SJCRH30 (cell line): ENCODE results near the gene CDK19. TPM values are rescaled to one million over a fixed set of nuclear protein-coding genes. Genes with fewer than 3 reads are reported as not detected.
"Not testable (repeated sequence)": the region's sequence is repeated elsewhere in the genome, so short reads cannot be mapped to it uniquely, and the experiment has no call there.

Experiments used
- DNase-seq, 2 experiments: peaks; one replicate each; pipeline ENCODE4 v3.0.0-alpha.2; 2015 to 2020
- H3K27ac ChIP-seq: fragments of 250-450 bp; sonication (Bioruptor Pico); 2 replicates; pipeline ENCODE4 v1.5.1; 2020; ENCODE audit warnings: mild to moderate bottlenecking, moderate library complexity
- H3K27me3 ChIP-seq: fragments of 250-450 bp; sonication (Bioruptor Pico); 2 replicates; pipeline ENCODE4 v1.5.1; 2020; ENCODE audit warnings: mild to moderate bottlenecking, moderate library complexity
- H3K36me3 ChIP-seq: fragments of 250-450 bp; sonication (Bioruptor Pico); 2 replicates; pipeline ENCODE4 v1.5.1; 2020; ENCODE audit warnings: mild to moderate bottlenecking, moderate library complexity
- H3K4me1 ChIP-seq: fragments of 250-450 bp; sonication (Bioruptor Pico); 2 replicates; pipeline ENCODE4 v1.5.1; 2020; ENCODE audit warnings: mild to moderate bottlenecking, moderate library complexity
- H3K4me3 ChIP-seq: fragments of 250-450 bp; sonication (Bioruptor Pico); 2 replicates; pipeline ENCODE4 v1.5.1; 2020; ENCODE audit warnings: mild to moderate bottlenecking, moderate library complexity
- H3K9me3 ChIP-seq: fragments of 250-450 bp; sonication (Bioruptor Pico); replicated peaks from 2 replicates; pipeline ENCODE4 v1.5.1; 2020; ENCODE audit warnings: mild to moderate bottlenecking, moderate library complexity
- total RNA-seq: library from RNA; depleted of rRNA; stranded (reverse); fragments of >200 nt; shearing (Covaris generic); gene quantifications from 2 replicates; pipeline ENCODE4 v1.2.3, GENCODE V29; 2014

CDK19 gene
- total RNA-seq, 1 experiment from 2014 or later = 22.2 TPM

- Histone ChIP-seq H3K27ac (no peak overlapping the region), H3K9me3 (no peaks in the 10 kb centered on the region), H3K27me3 (no peaks in the 10 kb centered on the region), H3K36me3 (no peaks in the 10 kb centered on the region), H3K4me3 (no peak overlapping the region), H3K4me1 (no peaks in the 10 kb centered on the region)
- no peak for DNase-seq
These were observed 11.2 kb upstream of the CDK19 start for GRCh38 chr6:110826236-110827129.

- Histone ChIP-seq H3K27ac (no peak overlapping the region), H3K27me3 (no peaks in the 10 kb centered on the region), H3K4me1 (no peaks in the 10 kb centered on the region), H3K9me3 (no peaks in the 10 kb centered on the region), H3K36me3 (no peaks in the 10 kb centered on the region), H3K4me3 (no peak overlapping the region)
- no peak for DNase-seq
These were observed 7.9 kb upstream of the CDK19 start for GRCh38 chr6:110823146-110823545.

- no peaks in the 10 kb centered on the region for H3K4me1 ChIP-seq
- H3K27me3 ChIP-seq = no peaks in the 10 kb centered on the region
- H3K27ac ChIP-seq = no peak overlapping the region
- no peaks in the 10 kb centered on the region for H3K36me3 ChIP-seq
- no peaks in the 10 kb centered on the region for H3K9me3 ChIP-seq
- H3K4me3 ChIP-seq = no peak overlapping the region
- no peak for DNase-seq
These were observed 7.0 kb upstream of the CDK19 start for GRCh38 chr6:110822249-110822648.

DNA sequence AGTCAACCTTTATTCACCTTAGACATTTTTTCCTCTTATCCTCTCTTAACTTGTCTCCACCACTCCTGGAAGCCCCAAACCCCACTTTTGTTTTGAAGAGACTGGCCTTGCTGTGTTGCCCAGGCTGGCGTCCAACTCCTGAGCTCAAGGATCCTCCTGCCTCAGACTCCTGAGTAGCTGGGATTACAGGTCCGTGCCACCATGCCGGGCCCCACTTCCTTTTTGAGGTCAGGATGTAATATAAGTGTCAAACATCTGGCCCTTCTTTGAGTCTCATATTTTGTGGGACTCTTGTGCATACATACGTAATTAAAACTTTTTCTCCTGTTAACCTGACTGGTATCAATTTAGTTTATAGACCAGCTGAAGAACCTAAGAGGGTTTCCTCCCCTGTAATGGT lies 1.4 kb upstream of the CDK19 start:
- Histone ChIP-seq H3K27me3 (no peaks in the 10 kb centered on the region), H3K36me3 (no peaks in the 10 kb centered on the region), H3K27ac (peak overlapping the region; percentile 83), H3K4me3 (peak overlapping the region; percentile 84), H3K4me1 (peaks cover 9% of the 10 kb centered on the region), H3K9me3 (no peaks in the 10 kb centered on the region)
- DNase-seq = peak; percentile 6 to 27

- Histone ChIP-seq H3K9me3 (no peaks in the 10 kb centered on the region), H3K27me3 (no peaks in the 10 kb centered on the region), H3K36me3 (no peaks in the 10 kb centered on the region), H3K4me1 (peaks cover 9% of the 10 kb centered on the region), H3K27ac (peak overlapping the region; percentile 83), H3K4me3 (peak overlapping the region; percentile 84)
- no peak for DNase-seq
These were observed 256 bp downstream of the CDK19 start for GRCh38 chr6:110815015-110815410.

- Histone ChIP-seq H3K27me3 (no peaks in the 10 kb centered on the region), H3K4me1 (peaks cover 9% of the 10 kb centered on the region), H3K27ac (peak overlapping the region; percentile 83), H3K36me3 (no peaks in the 10 kb centered on the region), H3K9me3 (no peaks in the 10 kb centered on the region), H3K4me3 (peak overlapping the region; percentile 84)
- DNase-seq = peak; percentile 58 to 62
These were observed 911 bp downstream of the CDK19 start for GRCh38 chr6:110814102-110815014.

DNA sequence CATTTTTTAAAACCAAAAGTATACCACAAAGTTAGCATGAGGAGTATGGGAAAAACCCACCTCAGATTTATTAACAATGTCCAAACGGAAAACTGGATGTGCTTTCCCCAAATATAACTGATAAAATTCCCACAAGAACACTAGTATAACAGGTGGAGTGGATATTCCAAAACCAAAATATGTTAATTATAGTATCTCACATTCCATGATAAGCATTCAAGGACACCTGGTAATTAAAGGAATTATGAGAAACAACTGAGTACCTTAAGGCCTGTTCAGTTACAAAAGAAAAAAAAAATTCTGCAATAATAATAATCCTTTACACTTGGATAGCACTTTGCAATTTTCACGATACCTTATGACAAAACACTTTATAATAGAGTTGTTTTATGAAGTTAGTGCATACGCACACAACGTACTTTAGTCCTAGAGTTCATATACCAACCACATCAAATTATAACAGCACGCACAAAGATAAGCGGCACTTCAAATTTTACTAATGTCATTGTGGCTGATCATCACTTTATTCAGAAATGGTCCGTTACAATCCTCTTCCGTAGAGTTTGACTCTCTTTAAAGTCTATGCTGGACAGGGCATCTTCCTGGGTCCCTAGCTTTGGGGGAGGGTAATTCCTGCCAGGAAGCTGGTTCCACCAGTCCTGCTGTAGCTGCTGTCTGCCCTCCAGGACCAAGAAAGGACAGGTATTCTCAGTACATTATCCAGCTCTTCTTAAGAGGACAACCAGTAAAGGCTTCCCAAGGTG lies 1.7 kb downstream of the CDK19 start:
- peak; percentile 11 to 39 for DNase-seq
- no peaks in the 10 kb centered on the region for H3K27me3 ChIP-seq
- H3K4me1 ChIP-seq = peaks cover 9% of the 10 kb centered on the region
- H3K27ac ChIP-seq = peak overlapping the region; percentile 83
- no peaks in the 10 kb centered on the region for H3K9me3 ChIP-seq
- peak overlapping the region; percentile 84 for H3K4me3 ChIP-seq
- H3K36me3 ChIP-seq = no peaks in the 10 kb centered on the region

DNA sequence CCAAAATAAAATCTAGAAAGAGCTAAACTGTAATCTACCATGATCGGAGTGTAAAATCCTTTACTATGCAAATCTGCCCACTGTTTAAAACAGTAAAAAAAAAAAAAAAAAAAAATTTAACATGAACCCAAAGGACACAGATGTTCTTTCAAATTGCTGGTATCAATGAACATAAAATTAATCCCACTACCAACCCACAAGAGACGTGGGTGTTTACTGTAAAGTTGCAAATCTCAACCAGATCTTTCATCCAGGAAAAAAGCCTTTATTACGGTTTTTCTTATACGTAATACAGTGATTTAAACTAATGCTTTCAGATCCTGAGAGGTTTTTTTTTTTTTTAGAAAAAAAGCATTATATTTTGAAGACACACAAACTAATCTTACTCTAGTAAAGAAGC lies 2.5 kb downstream of the CDK19 start:
- H3K4me3 ChIP-seq = no peak overlapping the region
- peaks cover 4% of the 10 kb centered on the region; the same call in 1 of the 2 replicates for H3K36me3 ChIP-seq
- no peak for DNase-seq
- no peak overlapping the region for H3K27ac ChIP-seq
- H3K27me3 ChIP-seq = no peaks in the 10 kb centered on the region
- H3K9me3 ChIP-seq = no peaks in the 10 kb centered on the region
- H3K4me1 ChIP-seq = peaks cover 9% of the 10 kb centered on the region

DNA sequence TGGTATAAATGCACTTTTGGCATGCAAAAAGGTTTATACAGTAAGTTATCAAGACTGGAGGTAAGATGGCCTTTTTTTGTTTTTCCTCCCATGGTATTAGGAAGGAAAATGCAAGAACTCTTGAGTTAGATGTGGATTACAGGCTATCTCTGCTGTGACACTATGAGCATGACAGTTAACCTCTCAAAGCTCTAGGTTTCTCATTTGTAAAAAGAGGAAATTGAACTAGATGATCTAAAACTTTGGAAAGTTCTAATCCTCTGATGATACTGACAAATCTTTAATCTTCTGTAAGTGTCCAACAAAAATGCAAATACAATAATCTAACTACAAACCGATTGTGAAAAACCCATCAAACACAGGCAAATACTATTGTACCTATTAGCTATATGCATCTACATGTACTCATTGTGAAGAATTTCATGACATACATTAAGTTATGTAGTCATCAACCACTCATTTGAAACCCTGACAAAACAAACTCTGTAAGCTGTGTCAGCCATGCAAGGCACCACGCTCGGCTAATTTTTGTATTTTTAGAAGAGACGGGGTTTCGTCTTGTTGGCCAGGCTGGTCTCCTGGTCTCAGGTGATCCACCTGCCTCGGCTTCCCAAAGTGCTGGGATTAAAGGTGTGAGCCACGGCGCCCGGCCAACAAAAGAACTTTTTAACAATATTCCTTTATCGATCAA lies 4.2 kb downstream of the CDK19 start:
- peaks cover 4% of the 10 kb centered on the region; the same call in 1 of the 2 replicates for H3K36me3 ChIP-seq
- peaks cover 4% of the 10 kb centered on the region; the same call in 1 of the 2 replicates for H3K4me1 ChIP-seq
- no peak for DNase-seq
- H3K9me3 ChIP-seq = no peaks in the 10 kb centered on the region
- no peak overlapping the region for H3K4me3 ChIP-seq
- H3K27me3 ChIP-seq = no peaks in the 10 kb centered on the region
- no peak overlapping the region for H3K27ac ChIP-seq

DNA sequence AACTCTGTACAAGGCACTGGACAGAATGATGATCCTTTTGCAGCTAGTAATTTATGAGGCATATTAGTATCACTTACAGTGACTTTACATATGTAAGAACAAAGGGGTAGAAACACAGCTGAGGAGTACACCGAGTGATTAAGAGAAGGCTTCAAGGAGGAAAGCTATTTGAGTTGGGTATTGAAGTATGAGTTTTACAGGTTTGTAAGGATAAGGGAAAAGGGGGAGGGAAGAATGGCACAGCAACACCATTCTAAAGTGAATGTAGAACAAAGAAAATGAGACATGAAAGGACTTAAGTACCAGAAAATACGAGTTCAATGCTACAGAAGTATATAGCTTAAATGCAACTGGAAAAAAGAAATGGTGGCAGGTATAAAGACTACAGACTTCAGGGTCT lies 5.5 kb downstream of the CDK19 start:
- peaks cover 4% of the 10 kb centered on the region; the same call in 1 of the 2 replicates for H3K36me3 ChIP-seq
- peaks cover 4% of the 10 kb centered on the region; the same call in 1 of the 2 replicates for H3K4me1 ChIP-seq
- H3K4me3 ChIP-seq = no peak overlapping the region
- no peaks in the 10 kb centered on the region for H3K27me3 ChIP-seq
- DNase-seq = no peak
- no peak overlapping the region for H3K27ac ChIP-seq
- H3K9me3 ChIP-seq = no peaks in the 10 kb centered on the region

GRCh38 chr6:110802175-110802574 lies 13.1 kb downstream of the CDK19 start:
- H3K9me3 ChIP-seq, H3K27ac ChIP-seq, DNase-seq, H3K4me1 ChIP-seq, H3K36me3 ChIP-seq, H3K27me3 ChIP-seq, H3K4me3 ChIP-seq: not testable (repeated sequence)

GRCh38 chr6:110800839-110801196 lies 14.5 kb downstream of the CDK19 start:
- DNase-seq = no peak
- H3K4me3 ChIP-seq = no peak overlapping the region
- H3K36me3 ChIP-seq = no peaks in the 10 kb centered on the region
- no peaks in the 10 kb centered on the region for H3K4me1 ChIP-seq
- no peaks in the 10 kb centered on the region for H3K9me3 ChIP-seq
- no peak overlapping the region for H3K27ac ChIP-seq
- H3K27me3 ChIP-seq = no peaks in the 10 kb centered on the region

DNA sequence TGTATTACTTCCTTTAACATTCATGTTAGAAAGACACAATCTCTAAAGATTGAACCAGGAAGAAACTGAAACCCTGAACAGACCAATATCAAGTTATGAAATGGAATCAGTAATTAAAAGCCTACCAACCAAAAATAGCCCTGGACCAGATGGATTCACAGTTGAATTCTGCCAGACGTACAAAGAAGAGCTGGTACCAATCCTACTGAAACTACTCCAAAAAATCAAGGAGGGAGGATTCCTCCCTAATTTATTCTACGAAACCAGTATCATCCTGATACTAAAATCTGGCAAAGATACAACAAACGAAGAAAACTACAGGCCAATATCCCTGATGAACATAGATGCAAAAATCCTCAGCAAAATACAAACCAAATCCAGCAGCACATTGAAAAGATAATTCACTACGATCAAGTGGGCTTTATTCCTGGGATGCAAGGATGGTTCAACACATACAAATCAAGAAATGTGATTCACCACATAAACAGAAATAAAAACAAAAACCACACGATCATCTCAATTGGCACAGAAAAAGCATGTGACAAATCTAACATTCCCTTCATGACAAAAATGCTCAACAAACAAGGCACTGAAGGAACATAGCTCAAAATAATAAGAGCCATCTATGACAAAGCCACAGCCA lies 15.0 kb downstream of the CDK19 start:
- Histone ChIP-seq H3K4me3 (no peak overlapping the region), H3K9me3 (no peaks in the 10 kb centered on the region), H3K27ac (no peak overlapping the region), H3K36me3 (no peaks in the 10 kb centered on the region), H3K4me1 (no peaks in the 10 kb centered on the region), H3K27me3 (no peaks in the 10 kb centered on the region)
- no peak for DNase-seq

DNA sequence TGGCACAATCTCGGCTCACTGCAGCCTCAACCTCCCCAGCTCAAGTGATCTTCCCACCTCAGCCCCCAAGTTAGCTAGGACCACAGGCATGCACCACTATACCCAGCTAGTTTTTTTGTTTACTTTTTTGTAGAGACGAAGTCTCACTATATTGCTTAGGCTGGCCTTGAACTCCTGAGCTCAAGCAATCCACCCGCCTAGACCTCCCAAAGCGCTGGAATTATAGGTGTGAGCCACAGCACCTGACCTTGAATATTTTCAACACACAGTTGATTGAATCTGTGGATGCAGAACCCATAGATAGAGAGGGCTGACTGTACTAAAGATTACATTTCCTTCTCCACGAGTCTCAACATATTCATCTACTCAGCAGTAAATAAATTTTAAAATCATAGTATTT lies 15.6 kb downstream of the CDK19 start:
- H3K36me3 ChIP-seq = no peaks in the 10 kb centered on the region
- H3K9me3 ChIP-seq = no peaks in the 10 kb centered on the region
- H3K27me3 ChIP-seq = no peaks in the 10 kb centered on the region
- H3K4me3 ChIP-seq = no peak overlapping the region
- no peak overlapping the region for H3K27ac ChIP-seq
- H3K4me1 ChIP-seq = no peaks in the 10 kb centered on the region
- DNase-seq = no peak
